Spleen (tissue), 7 donors: ENCODE data around the gene RPTOR.

ENCODE experiments used
- CTCF ChIP-seq, 11 experiments: fragments of 200-600 bp in 7 of 11; fragments of 450-650 bp in 4 of 11; sonication (generic) in 4 of 11; IDR thresholded peaks in 8 of 11; conservative IDR thresholded peaks in 3 of 11; 1 replicate in 7 of 11; 2 replicates in 4 of 11; pipeline versions ENCODE4 v1.4.0 to v1.8.0; 2016 to 2021; ENCODE audit warnings: antibody characterized with exemption in 11 of 11, inconsistent platforms in 4 of 11, mild to moderate bottlenecking in 1 of 11
- POLR2A ChIP-seq, 3 donors: fragments of 450-650 bp; IDR thresholded peaks; one replicate each; pipeline ENCODE4 v1.5.1; 2017; ENCODE audit warnings: antibody characterized with exemption in 3 of 3, mild to moderate bottlenecking in 1 of 3
- donor health status: DM: no; HTN: no; CAD: no; lungs with moderate emphysema.
- donor health status: DM: no; HTN: no; CAD: no.
- donor health status: DM: no; HTN: no; CAD: no.

- TF ChIP-seq CTCF (IDR thresholded peaks at IDR 0.05 in 8 of 11, conservative IDR thresholded peaks at IDR 0.05 in 3 of 11) (no peak), POLR2A (IDR thresholded peaks at IDR 0.05) (no peak)
These were observed 280.2 kb downstream of the RPTOR start for GRCh38 chr17:80824549-80825470.
